HAP-1 (cell line): Measurements from ENCODE around the gene MRGPRF.

Experiments used
- DNase-seq, 2 experiments: peaks; one replicate each; pipeline ENCODE4 v3.0.0-alpha.2; 2016 to 2020; ENCODE audit warnings: low spot score in 2 of 2
- H3K27me3 ChIP-seq: fragments of 250-450 bp; sonication (Bioruptor Pico); 2 replicates; pipeline ENCODE4 v1.5.1; 2020; ENCODE audit warnings: low read depth, mild to moderate bottlenecking, moderate library complexity
- H3K36me3 ChIP-seq: fragments of 250-450 bp; sonication (Bioruptor Pico); replicated peaks from 2 replicates; pipeline ENCODE4 v1.5.1; 2020; ENCODE audit warnings: mild to moderate bottlenecking
- H3K4me1 ChIP-seq: fragments of 250-450 bp; sonication (Bioruptor Pico); 2 replicates; pipeline ENCODE4 v1.5.1; 2020; ENCODE audit warnings: mild to moderate bottlenecking
- H3K4me3 ChIP-seq: fragments of 250-450 bp; sonication (Bioruptor Pico); 2 replicates; pipeline ENCODE4 v1.5.1; 2020; ENCODE audit warnings: mild to moderate bottlenecking, moderate library complexity
- H3K9me3 ChIP-seq: fragments of 250-450 bp; sonication (Bioruptor Pico); 2 replicates; pipeline ENCODE4 v1.5.1; 2020; ENCODE audit warnings: mild to moderate bottlenecking, moderate library complexity
- in situ Hi-C: fragments of 300-500 bp; cut with MboI; formaldehyde crosslinking; loops from 3 replicates; pipeline ENCODE4 v1.14.3; 2020; ENCODE audit warnings: low sequenced_read_pairs, inconsistent platforms, mixed read lengths

MRGPRF gene

DNA sequence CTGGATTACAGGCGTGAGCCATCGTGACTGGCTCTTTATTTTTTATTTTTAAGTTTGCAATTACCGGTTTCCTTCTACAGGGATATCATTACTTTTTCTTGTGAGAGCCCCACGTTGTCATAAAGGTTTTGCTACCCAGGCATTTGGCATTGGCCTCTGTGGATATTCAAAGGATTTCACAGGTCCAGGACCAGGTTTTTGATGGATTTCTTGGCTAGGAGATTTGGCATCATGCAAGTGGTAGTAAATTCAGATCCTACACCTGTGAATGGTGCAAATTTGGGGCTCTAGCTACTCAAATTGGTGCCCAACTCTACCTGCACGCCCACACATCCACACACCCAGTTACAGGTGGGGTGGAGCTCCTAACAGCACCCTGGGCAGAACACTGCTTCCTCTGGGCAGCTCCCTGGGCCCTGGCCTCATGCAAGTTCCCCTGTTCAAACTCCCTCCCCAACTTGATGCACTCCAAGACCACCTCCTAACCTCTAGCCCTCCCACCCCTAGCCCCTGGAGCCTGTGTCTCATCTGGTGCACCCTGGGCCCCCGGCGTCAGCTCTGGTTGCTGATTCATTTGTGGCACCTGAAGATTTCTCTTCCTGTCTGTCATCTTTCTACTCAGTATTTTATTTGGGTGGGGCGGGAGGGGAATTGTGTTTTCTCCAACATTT lies 23.0 kb downstream of the MRGPRF start:
- Histone ChIP-seq H3K4me3 (no peak overlapping the region), H3K27me3 (peaks cover 34% of the 10 kb centered on the region), H3K4me1 (no peaks in the 10 kb centered on the region), H3K9me3 (peaks cover 10% of the 10 kb centered on the region), H3K36me3 (no peaks in the 10 kb centered on the region)
- in situ Hi-C loops, result loop anchor here (10.0 kb wide), 1 partner anchor 55 kb away; no protein-coding TSS in a partner anchor
- peak in 1 of 2 experiments; percentile 3 for DNase-seq

DNA sequence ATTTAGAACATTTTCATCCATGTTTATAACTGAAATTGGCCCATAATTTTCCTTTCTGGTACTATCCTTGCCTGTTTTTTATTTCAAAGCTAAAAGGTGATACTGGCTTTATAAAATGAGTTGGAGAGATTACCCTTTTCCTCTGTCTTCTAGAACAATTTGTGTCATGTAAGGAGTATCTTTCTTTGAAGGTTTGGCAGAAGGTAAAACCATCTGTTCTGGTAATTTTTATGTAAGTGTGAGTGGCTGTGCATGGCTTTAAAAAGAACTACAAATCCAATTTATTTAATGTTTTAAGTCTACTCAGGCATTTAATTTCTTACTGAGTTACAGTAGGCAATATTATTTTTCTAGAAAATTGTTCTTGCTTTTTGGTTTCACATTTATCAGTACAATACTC lies 24.6 kb downstream of the MRGPRF start:
- in situ Hi-C loops, result no loop called here
- Histone ChIP-seq H3K9me3 (peaks cover 10% of the 10 kb centered on the region), H3K36me3 (no peaks in the 10 kb centered on the region), H3K27me3 (peaks cover 32% of the 10 kb centered on the region), H3K4me1 (no peaks in the 10 kb centered on the region), H3K4me3 (no peak overlapping the region)
- no peak for DNase-seq

DNA sequence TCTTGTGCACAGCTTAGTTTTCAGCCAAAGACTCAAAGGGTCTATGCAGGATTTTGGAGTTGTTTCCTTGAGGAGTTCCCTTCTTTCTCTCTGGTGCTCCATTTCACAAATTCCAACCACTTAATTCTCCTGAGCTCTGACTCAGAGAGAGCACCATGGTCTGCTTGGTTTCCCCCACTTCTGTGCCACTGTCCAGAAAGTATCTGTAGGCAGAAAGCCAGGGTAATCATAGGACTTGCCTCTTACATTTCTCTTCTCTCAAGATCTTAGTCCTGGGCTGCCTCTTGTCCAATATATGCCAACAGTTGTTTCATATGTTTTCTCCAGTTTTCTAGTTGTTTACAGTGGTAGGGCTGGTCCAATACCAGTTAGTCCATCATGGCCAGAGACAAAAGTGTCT lies 25.8 kb downstream of the MRGPRF start:
- H3K27me3 ChIP-seq, result peaks cover 22% of the 10 kb centered on the region
- H3K4me1 ChIP-seq, result no peaks in the 10 kb centered on the region
- in situ Hi-C loops, result no loop called here
- no peak for DNase-seq
- peaks cover 13% of the 10 kb centered on the region for H3K9me3 ChIP-seq
- no peak overlapping the region for H3K4me3 ChIP-seq
- no peaks in the 10 kb centered on the region for H3K36me3 ChIP-seq

DNA sequence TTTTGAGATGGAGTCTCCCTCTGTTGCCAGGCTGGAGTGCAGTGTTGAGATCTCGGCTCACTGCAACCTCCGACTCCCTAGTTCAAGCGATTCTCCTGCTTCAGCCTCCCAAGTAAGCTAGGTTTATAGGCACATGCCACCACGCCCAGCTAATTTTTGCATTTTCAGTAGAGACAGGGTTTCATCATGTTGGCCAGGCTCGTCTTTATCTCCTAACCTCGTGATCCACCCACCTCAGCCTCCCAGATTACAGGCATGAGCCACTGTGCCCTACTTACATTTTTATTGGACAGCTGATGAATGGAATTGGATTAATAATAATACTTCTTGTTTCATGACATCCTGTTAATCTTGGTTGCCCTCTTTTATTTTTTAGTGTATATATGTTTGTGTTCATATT lies 29.2 kb downstream of the MRGPRF start:
- no peaks in the 10 kb centered on the region; the same call in 1 of the 2 replicates for H3K4me1 ChIP-seq
- no peak overlapping the region for H3K4me3 ChIP-seq
- H3K27me3 ChIP-seq, result peaks cover 9% of the 10 kb centered on the region
- in situ Hi-C loops, result no loop called here
- DNase-seq, result peak in 1 of 2 experiments; percentile 5
- no peaks in the 10 kb centered on the region for H3K36me3 ChIP-seq
- H3K9me3 ChIP-seq, result peaks cover 13% of the 10 kb centered on the region

DNA sequence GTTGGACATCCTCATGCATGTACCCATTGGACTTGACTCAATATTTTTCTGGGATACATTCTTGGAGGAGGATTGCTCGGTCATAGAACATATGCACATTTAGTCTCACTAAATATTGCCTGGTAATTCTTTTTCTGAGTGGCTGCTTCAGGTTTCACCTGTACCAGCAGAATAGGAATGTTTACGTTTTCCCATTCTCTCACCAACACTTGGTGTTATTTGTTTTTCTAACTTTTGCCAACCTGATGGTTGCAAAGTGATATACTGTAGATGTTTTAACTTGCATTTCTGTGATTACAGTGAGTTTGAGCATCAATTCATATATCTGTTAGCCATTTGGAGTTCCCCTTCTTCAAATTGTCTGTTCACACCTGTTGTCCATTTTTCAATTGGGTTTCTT lies 30.9 kb downstream of the MRGPRF start:
- H3K36me3 ChIP-seq, result no peaks in the 10 kb centered on the region
- in situ Hi-C loops, result no loop called here
- peaks cover 13% of the 10 kb centered on the region for H3K9me3 ChIP-seq
- H3K4me3 ChIP-seq, result no peak overlapping the region
- peaks cover 5% of the 10 kb centered on the region; the same call in 1 of the 2 replicates for H3K27me3 ChIP-seq
- no peaks in the 10 kb centered on the region; the same call in 1 of the 2 replicates for H3K4me1 ChIP-seq
- DNase-seq, result no peak

DNA sequence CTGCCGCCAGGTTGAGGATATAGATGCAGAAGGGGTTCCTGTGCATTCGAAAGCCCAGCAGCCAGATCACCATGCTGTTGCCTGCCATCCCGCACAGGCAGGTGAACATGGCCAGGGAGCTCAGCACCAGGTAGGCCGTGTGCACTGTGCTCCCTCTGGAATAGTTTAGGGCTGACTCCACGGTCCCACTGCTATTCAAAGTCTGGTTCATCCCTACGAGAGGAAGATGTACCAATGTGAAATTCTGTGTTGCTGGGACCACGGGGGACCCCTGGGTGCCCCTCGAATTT lies 32.3 kb downstream of the MRGPRF start, which contains the start of gene MRGPRD:
Gene MRGPRD, minus strand, starts transcription at position 211 of the 290 bp plus-strand sequence. Its CDS starts 0 bp downstream, at position 211.
- no peaks in the 10 kb centered on the region; the same call in 1 of the 2 replicates for H3K4me1 ChIP-seq
- H3K27me3 ChIP-seq, result 0 out of 2 replicates have a peak, but pooled peaks cover 3% of the 10 kb centered on the region
- in situ Hi-C loops, result no loop called here
- H3K9me3 ChIP-seq, result 0 out of 2 replicates have a peak, but pooled peaks cover 3% of the 10 kb centered on the region
- DNase-seq, result no peak
- no peaks in the 10 kb centered on the region for H3K36me3 ChIP-seq
- H3K4me3 ChIP-seq, result no peak within 1 kb of the TSS

DNA sequence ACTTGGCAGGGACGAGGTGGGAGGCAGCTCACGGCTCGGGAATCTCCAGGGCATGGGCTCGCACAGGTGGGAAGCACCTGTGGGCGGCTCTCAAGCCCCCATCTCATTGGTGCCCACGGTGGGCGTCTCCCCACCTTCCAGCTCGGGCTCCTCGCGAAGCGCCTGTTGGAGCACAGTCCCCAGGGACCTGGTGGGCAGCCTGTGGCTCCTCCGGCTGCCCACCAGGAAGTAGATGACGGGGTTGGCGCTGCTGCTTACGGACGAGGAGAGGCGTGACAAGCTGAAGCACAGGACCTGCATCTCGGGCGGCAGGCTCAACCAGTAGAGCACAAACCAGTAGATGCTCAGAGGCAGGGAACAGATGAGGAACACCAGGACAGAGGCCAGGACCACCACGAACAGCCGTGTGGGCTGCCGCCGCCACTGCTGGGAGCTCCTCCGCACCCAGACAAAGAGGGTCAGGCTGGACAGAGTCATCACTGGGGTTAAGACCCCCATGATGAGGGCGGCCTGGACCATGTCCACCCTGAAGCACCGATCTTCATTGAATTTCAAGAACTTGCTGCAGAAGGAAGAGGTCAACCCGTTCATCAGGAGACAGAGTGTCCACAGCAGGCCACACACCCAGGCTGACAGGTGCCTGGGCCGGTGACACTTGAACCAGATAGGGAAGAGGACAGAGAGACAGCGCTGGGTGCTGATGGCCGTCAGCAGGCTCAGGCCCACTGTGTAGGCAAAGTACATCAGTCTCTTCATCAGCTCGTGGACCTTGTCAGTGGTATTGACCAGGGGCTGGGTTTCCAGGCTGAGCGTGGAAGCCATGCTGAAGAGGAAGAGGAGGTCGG lies 32.9 kb downstream of the MRGPRF start:
- no peak for DNase-seq
- H3K4me3 ChIP-seq, result no peak overlapping the region
- 0 out of 2 replicates have a peak, but pooled peaks cover 3% of the 10 kb centered on the region for H3K9me3 ChIP-seq

DNA sequence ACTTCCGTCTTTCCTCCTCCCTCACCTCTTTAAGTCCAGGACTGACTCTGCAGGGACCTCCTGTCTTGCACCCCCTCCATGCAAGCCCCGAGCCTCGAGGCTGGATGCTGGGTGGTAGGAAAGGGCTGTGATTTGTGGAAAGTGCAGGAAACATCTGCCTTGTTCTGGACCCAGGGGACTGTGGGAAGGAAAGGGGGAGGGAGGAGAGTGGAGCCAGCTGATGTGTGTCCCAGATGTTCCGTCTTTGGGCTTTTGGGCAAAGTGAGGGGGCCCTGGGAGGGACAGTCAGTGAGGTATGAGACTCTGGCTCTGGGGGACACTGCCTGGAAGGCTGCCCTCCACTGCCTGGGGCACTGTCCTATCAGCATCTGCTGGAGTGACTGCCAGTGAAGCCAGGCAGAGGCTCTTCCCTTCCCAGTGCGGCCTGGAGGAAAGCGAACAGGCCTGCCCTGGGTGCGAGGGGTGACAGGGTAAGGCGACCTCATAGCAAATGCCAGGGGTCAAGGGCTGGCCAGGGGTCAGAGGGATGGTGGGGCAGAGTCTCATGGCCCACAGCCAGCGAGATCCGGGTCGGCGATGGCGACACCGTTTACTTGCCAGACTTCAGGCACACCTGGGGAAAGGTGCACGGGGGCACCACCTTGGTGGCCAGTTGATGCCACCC lies 34.0 kb downstream of the MRGPRF start:
- H3K4me3 ChIP-seq, result no peak overlapping the region
- in situ Hi-C loops, result no loop called here
- no peaks in the 10 kb centered on the region; the same call in 1 of the 2 replicates for H3K4me1 ChIP-seq
- no peaks in the 10 kb centered on the region for H3K36me3 ChIP-seq
- H3K9me3 ChIP-seq, result 0 out of 2 replicates have a peak, but pooled peaks cover 3% of the 10 kb centered on the region
- DNase-seq, result peak in 1 of 2 experiments; percentile 4
- H3K27me3 ChIP-seq, result 0 out of 2 replicates have a peak, but pooled peaks cover 3% of the 10 kb centered on the region

More for the DNA sequence above, 32.9 kb downstream of the MRGPRF start:
- in situ Hi-C loops, result no loop called here
- Histone ChIP-seq H3K36me3 (no peaks in the 10 kb centered on the region), H3K27me3 (0 out of 2 replicates have a peak, but pooled peaks cover 3% of the 10 kb centered on the region), H3K4me1 (no peaks in the 10 kb centered on the region; the same call in 1 of the 2 replicates)

DNA sequence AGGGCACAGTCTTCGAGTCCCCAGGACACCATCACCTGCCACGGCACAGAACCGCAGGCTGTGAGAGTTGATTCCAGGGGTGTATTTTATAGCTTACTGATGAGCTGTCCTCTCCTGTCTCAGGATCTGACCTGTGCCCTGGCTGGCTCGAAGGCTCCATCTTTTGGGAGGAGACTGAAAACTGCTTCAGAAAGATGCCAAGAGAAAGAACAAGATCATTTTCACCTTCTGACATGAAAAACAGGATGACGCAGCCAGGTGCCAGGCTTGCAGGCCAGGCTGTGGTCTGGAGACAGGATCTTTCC lies 34.5 kb downstream of the MRGPRF start:
- H3K36me3 ChIP-seq, result no peaks in the 10 kb centered on the region
- no peaks in the 10 kb centered on the region; the same call in 1 of the 2 replicates for H3K4me1 ChIP-seq
- DNase-seq, result no peak
- 0 out of 2 replicates have a peak, but pooled peaks cover 3% of the 10 kb centered on the region for H3K9me3 ChIP-seq
- in situ Hi-C loops, result no loop called here
- H3K27me3 ChIP-seq, result 0 out of 2 replicates have a peak, but pooled peaks cover 3% of the 10 kb centered on the region
- no peak overlapping the region for H3K4me3 ChIP-seq

DNA sequence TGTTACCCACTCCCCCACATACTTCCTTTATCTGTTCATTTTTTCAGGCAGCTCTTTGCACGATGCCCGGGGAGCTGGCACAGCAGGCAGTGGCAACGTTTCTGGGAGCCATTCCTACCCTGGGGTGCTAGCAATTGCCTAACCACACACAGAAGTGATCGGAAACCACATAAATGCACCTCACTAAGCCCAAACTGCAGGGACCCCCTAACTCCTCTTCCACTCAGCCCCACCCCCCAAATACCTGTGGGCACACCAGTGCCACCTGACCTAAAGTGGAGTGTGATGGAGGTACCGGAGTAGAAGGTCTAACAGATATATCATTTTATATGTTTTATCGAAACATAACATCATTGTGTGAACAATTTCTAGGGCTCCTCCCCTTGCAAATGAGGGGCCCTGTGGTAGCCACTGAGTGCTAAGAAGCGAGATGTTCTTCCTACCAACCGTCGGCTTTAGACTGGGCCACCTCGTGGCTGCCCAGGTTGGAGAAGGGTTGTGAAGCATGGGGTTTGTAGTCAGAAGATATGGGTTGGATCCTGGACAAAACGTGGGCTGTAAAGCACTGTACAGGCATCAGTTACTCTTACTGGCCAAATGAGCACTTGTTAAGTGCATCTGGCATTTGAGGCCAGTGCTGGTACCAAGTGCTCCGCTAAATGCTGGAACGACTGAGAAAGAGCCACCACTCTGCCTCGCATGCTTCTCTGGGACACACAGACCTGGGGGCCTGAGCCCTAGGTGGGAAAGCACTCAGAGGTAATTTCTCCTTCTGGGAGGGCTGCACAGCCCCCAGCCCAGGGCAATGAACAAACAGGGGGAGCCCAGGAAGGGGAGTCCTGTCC lies 35.0 kb downstream of the MRGPRF start:
- DNase-seq, result peak in 1 of 2 experiments; percentile 3
- in situ Hi-C loops, result no loop called here
- H3K36me3 ChIP-seq, result no peaks in the 10 kb centered on the region
- 0 out of 2 replicates have a peak, but pooled peaks cover 3% of the 10 kb centered on the region for H3K27me3 ChIP-seq
- H3K9me3 ChIP-seq, result 0 out of 2 replicates have a peak, but pooled peaks cover 3% of the 10 kb centered on the region
- no peak overlapping the region for H3K4me3 ChIP-seq
- H3K4me1 ChIP-seq, result no peaks in the 10 kb centered on the region; the same call in 1 of the 2 replicates

DNA sequence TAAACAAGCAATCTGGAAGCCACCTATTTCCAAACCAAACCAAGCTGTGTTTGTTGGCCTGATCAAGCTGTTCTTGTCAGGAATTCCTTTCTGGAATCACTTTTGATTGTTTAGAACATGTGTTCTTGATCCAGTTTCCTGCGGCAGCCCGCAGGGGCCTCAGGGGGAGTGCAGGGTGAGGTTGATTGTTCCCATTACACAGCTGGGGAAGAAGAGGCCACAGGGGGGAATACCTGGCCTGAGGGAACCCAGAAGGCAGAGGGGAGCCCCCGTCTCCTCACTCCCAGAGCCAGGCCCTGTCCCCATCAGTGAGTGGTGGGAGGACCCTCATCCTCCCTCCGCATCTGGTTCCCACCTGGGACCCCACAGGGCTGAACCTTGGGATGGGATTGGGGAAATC lies 36.5 kb downstream of the MRGPRF start:
- no peak for DNase-seq
- Histone ChIP-seq H3K27me3 (peaks cover 3% of the 10 kb centered on the region; the same call in 1 of the 2 replicates), H3K36me3 (no peaks in the 10 kb centered on the region), H3K4me1 (no peaks in the 10 kb centered on the region; the same call in 1 of the 2 replicates), H3K9me3 (no peaks in the 10 kb centered on the region), H3K4me3 (no peak overlapping the region)
- in situ Hi-C loops, result no loop called here

DNA sequence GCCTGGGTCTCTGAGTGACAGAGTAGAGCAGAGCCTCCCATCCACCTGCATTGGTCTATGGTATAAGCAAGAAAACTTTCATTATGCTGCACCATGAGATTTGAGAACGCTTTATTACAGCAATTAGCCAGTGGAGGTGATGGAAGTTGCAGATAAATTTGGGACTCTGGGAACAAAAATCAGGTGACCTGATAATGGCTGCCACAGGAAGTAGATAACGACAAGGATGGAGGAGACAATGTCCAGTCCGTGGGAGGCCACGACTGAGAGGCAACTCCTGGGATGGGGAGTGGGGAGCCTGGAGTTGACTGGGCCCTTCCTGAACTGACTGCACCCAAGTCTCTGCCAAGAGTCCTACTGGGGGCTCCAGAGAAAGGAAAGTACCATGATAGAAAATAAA lies 37.0 kb downstream of the MRGPRF start:
- no peak for DNase-seq
- Histone ChIP-seq H3K4me1 (no peaks in the 10 kb centered on the region; the same call in 1 of the 2 replicates), H3K36me3 (no peaks in the 10 kb centered on the region), H3K27me3 (peaks cover 7% of the 10 kb centered on the region; the same call in 1 of the 2 replicates), H3K9me3 (no peaks in the 10 kb centered on the region), H3K4me3 (no peak overlapping the region)
- in situ Hi-C loops, result no loop called here
